Measurements from ENCODE around the gene ZNF227.
"Not testable (repeated sequence)": the region's sequence is repeated elsewhere in the genome, so short reads cannot be mapped to it uniquely, and the experiment has no call there.

Gene ZNF227

GRCh38 chr19:44253392-44253791, 41.1 kb downstream of the ZNF227 start:
- not testable (repeated sequence) for DNase-seq

- no peak for DNase-seq
These were observed 42.2 kb downstream of the ZNF227 start for GRCh38 chr19:44254496-44254895.

DNA sequence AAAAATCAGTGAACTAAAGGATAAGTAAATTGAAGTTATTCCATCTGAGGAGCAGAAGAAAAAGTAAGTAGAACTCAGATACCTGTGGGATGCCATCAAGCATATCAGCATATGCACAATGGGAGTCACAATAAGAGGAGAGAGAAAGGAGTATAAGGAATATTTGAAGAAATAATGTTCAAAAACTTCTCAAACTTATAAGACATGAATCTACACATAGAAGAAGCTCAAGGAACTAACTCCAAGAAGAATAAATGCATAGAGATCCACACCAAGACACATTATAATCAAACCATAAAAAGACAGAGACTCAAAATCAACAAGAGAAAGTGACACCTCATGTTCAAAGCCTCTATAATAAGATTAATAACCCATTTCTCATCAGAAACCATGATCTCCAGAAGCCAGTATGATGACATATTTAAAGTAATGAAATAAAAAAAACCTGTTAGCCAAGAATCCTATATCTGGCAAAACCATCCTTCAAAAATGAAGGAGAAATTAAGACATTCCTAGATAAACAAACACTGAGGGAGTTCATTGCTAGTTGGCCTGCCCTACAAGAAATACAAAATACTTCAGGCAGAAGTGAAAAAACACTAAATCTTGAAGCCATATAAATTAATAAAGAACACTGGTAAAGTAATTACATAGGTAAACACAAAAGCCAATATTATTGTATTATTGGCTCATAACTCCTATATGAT, 43.5 kb downstream of the ZNF227 start:
- no peak for DNase-seq

DNA sequence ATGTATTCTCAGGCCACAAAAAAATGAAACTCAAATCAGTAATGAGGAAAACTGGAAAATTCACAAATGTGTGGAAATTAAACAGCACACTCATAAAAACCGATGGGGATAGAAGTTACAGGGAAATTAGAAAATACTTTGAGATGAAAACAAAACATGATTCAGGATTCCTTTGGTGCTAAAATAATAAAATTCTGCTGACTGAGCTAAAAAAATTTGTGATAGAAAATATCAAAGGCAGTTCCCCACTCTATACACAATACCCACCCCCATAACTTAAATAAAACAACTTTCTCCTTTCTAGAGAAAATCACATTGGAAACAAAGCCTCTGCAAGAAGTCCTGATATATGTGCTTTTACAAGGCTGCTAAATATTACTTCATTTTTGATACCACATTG, 45.8 kb downstream of the ZNF227 start:
- no peak for DNase-seq

- DNase-seq = no peak
These were observed 46.6 kb downstream of the ZNF227 start for GRCh38 chr19:44258835-44259413.

DNA sequence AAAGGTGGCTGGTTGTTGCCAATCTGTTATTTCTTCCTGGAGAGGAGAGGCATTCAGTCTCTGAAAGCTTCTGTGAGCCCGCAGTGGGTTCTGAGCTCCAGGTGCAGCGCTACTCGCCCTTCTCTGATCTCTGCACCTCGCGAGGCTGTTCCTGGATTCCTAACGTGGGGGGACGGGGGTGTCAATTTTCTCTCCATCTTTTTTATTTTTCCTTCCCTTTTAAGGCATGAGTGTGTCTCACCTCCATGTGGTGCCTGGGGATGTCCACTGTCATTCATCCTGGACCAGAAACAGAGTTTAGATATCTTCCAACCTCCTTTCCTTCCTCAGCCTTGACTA, 48.0 kb downstream of the ZNF227 start:
- no peak for DNase-seq

DNA sequence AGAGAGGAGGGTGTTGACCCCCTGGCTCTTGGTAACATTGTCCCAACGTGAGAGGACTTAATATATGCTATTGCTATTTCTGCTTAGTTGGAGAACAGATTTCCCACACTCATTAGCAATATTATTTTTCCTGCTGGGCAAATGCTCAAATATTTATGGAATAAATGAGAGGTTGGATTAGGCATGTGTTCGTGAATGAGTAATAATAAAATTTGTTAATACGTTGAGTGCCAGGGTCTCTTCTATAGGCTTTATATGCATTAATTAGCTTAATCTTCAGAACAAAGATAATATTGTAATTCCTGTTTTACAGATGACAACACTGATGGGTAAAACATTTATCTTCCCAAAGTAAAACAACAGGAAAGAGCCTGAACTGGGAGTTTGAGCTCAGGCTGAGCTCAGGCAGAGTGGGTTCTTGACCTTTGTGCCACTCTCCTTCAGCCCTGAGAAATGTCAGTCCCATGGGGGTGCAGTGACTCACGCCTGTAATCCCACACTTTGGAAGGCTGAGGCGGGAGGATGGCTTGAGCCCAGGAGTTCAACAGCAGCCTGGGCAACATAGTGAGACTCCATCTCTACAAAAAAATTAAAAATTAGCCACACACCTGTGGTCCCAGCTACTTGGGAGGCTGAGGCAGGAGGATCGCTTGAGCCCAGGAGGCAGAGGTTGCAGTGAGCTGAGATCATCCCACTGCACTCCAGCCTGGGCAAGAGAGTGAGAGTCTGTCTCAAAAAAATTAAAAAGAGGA, 48.5 kb downstream of the ZNF227 start:
- no peak for DNase-seq

DNA sequence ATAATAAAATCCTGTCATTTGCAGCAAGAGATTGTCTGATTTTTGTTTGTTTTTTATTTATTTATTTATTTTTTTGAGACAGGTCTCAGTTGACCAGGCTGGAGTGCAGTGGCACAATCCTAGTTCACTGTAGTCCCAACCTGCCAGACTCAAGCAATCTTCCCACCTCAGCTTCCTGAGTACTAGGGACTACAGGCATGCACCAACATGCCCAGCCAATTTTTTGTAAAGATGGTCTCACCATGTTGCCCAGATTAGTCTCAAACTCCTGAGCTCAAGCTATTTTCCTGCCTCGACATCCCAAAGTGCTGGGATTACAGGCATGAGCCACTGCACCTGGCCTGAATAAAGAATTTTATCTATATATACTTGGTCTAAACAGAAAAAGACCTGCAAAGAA, 65.0 kb downstream of the ZNF227 start:
- DNase-seq = no peak

- DNase-seq = no peak
These were observed 65.9 kb downstream of the ZNF227 start for GRCh38 chr19:44278181-44278690.

DNA sequence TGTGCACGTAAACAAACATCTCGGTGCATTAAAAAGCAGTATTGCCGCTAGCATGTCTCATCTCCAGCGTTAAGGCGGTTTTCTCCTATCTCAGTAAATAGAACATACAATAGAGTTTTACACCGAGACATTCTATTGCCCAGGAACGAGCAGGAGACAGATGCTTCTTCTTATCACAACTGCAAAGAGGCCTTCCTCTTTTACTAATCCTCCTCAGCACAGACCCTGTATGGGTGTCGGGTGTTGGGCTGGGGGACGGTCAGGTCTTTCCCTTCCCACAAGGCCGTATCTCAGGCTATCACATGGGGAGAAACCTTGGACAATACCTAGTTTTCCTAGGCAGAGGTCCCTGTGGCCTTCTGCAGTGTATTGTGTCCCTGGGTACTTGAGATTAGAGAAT, 68.6 kb downstream of the ZNF227 start:
- no peak for DNase-seq

DNA sequence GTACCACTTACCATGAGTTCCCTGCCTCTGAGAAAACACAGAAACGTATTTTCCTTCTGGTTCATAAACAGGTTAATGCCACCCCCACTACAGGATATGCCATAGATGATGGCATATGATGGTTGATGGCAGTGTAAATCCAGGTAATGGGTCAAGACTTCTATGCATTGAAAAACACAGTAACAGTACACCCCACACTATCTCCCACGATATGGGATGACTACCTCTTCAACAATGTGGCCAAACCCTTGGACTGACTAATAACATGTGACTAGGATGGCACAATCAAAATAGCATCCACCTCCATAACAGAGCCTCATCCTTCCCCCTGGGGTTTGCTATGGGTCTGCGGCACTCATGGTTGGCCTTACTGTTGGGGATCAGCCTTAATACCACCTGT, 70.5 kb downstream of the ZNF227 start:
- DNase-seq = no peak

DNA sequence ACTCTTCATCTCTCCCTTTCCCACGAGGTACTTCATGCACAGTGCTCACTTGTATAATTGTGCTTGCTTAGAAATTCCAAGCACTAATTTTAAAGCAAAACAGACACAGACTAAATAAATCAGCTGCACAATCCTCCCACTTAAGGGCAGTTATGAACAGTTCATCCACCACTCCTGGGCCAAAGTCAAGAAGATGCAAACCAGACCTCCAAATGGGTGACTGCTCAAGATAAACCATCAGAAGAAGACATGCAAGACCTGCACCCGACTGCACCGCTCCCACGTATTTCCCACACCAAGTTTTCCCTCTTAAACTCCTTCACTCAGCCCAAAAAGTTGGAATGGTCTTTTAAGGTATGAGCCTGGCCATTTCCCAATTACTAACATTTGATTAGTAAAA, 72.6 kb downstream of the ZNF227 start:
- DNase-seq = no peak
